GM18505 (cell line): Measurements from ENCODE around the gene PBX4.

Experiments used
- ATAC-seq: cut with Tn5 transposase; IDR thresholded peaks from one replicate; pipeline ENCODE4 v1.9.1; 2021; ENCODE audit not compliant: unreplicated experiment
- POLR2A ChIP-seq: IDR thresholded peaks from 4 replicates; pipeline ENCODE4 v1.6.1; 2011; ENCODE audit warnings: borderline replicate concordance; ENCODE audit not compliant: insufficient read depth, insufficient read length; ENCODE audit errors: extremely low read depth

PBX4 gene

GRCh38 chr19:19558636-19559035 is 59.9 kb downstream of the PBX4 start:
- no peak for ATAC-seq
- no peak for TF ChIP-seq POLR2A

GRCh38 chr19:19558055-19558454 is 60.4 kb downstream of the PBX4 start:
- no peak for ATAC-seq
- no peak for TF ChIP-seq POLR2A

- no peak for ATAC-seq
Measured at GRCh38 chr19:19554074-19555023, 64.1 kb downstream of the PBX4 start.

GRCh38 chr19:19553670-19554069 is 64.8 kb downstream of the PBX4 start:
- no peak for ATAC-seq
- no peak for TF ChIP-seq POLR2A

More at GRCh38 chr19:19554074-19555023, 64.1 kb downstream of the PBX4 start:
- no peak for TF ChIP-seq POLR2A

GRCh38 chr19:19552798-19553197 is 65.7 kb downstream of the PBX4 start:
- no peak for TF ChIP-seq POLR2A
- ATAC-seq, result no peak

- no peak for TF ChIP-seq POLR2A
- no peak for ATAC-seq
Measured at GRCh38 chr19:19551853-19552192, 66.7 kb downstream of the PBX4 start.

- no peak for ATAC-seq
- no peak for TF ChIP-seq POLR2A
Measured at GRCh38 chr19:19550972-19551852, 67.3 kb downstream of the PBX4 start.

- ATAC-seq, result no peak
- TF ChIP-seq POLR2A, result no peak
Measured at GRCh38 chr19:19550485-19550929, 68.0 kb downstream of the PBX4 start.

- TF ChIP-seq POLR2A, result no peak
- no peak for ATAC-seq
Measured at GRCh38 chr19:19549804-19550464, 68.6 kb downstream of the PBX4 start.

- ATAC-seq, result no peak
- TF ChIP-seq POLR2A, result no peak
Measured at GRCh38 chr19:19548915-19549759, 69.3 kb downstream of the PBX4 start.

GRCh38 chr19:19547674-19548336 is 70.7 kb downstream of the PBX4 start:
- ATAC-seq, result no peak
- TF ChIP-seq POLR2A, result no peak

- TF ChIP-seq POLR2A, result no peak
- ATAC-seq, result no peak
Measured at GRCh38 chr19:19546751-19547162, 71.7 kb downstream of the PBX4 start.
